Stimulated activated CD4-positive, alpha-beta T cell treated with anti-CD3 and anti-CD28 coated beads, TNF-alpha, amount 100 ng/mL, for 24 hours (primary cell): ENCODE measurements around the gene RBFOX2.

Experiments
- DNase-seq, 3 experiments: peaks; one replicate each; pipeline ENCODE4 v3.0.0-alpha.2; 2020; ENCODE audit warnings: low read depth in 3 of 3

RBFOX2 gene

GRCh38 chr22:35900483-35901168, 128.0 kb downstream of the RBFOX2 start:
- no peak for DNase-seq

GRCh38 chr22:35899736-35900135, 128.9 kb downstream of the RBFOX2 start:
- DNase-seq = no peak

DNA sequence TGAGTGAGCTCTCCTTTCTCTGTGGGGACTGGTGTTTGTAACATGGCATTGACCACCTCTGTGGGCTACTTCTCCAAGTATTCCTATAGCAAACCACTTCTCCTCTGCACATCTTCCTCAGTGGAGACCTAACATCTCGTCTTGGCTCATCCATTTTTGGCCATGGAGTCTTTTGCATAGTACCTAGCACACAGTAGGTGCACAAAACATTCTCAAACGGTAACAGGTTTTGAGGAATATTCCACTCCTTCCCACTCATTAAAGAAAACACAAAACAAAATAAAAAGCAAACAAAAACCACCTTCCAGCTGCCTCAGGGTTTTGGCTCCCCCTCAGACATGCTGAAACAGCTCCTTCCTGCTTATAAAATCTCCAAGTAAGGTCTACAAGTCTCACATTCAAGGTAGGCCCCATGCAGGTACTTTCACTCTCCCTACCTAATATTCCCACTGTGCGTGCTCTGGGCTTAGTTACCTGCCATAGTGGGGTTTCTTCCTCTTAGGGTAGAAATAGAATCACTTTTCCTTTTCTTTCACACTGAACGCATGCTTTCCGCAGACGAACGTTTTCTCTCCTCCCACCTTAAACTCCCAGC, 132.4 kb downstream of the RBFOX2 start:
- DNase-seq = no peak

GRCh38 chr22:35894937-35895708, 133.5 kb downstream of the RBFOX2 start:
- no peak for DNase-seq

DNA sequence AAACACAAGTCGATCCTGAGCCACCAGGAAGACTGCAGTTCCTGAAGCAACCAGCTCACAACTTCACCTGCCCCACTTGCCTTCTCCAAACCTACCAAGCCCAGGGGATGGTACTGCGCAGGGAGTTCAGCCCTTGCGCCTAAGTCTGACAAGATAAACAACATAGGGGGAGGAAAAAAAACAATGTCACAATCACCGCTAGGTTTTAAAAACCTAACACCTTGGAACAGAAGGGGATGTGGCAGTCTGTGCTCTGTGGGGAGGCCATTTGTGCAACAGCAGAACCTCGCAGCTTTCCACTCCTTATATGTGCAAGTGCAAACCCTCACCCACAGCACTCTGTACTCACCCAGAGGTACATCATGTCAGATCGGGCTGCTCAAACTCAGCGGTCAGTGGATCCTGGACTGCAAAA, 134.2 kb downstream of the RBFOX2 start:
- no peak for DNase-seq

- DNase-seq = no peak
Measured at GRCh38 chr22:35893698-35894097, 134.9 kb downstream of the RBFOX2 start.

DNA sequence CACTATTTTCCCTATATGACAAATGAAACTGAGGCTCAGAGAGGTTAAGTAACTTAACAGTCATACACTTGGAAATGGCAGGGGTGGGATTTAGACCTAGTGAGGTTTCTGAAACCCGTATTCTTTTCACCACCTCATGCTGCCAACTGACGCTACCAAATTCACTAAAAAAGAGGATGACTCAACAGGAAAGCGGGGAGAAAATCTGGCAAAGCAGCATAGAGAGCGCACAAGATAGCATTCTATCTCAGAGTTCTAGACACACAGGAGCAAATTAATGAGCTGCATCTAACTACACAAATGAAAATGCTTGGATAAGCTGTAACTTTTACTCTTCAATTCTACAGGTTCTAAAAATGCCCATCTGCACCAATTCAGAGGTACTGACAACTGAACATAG, 136.4 kb downstream of the RBFOX2 start:
- no peak for DNase-seq

DNA sequence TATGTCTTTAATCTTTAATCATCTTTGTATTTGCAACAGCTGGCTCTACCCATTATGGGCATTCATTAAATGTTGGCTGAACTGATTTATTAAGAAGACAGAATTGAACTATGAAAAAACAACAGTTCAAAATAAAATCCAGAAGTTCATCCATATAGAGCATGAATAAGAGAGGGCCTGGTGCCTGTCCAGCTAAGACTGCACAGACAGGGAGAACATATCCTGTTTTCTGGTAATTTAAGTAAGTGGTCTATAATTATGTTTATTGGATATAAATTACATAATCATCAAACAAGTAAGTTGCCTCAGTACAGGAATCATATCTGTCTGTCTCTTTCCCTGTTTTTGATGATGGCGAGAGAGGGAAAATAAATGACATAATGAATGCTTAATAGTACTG, 137.2 kb downstream of the RBFOX2 start:
- no peak for DNase-seq

DNA sequence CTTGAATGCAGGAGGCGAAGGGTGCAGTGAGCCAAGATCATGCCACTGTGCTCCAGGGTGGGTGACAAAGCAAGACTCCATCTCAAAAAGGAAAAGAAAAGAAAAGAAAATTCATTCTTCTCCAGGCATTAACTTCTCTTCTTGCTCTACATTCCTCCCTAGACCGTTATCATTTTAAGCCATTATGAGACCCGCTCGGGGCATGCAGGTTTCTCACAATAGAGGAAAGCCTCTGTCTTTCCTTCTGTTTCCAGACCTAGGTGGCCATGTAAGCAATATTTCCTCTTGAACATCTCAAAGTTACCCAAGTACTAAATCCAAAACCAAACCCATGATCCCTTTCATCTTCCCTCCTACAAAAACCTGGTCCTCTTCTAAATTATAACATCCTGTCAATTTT, 139.6 kb downstream of the RBFOX2 start:
- DNase-seq = no peak

- no peak for DNase-seq
Measured at GRCh38 chr22:35888181-35888870, 140.3 kb downstream of the RBFOX2 start.

DNA sequence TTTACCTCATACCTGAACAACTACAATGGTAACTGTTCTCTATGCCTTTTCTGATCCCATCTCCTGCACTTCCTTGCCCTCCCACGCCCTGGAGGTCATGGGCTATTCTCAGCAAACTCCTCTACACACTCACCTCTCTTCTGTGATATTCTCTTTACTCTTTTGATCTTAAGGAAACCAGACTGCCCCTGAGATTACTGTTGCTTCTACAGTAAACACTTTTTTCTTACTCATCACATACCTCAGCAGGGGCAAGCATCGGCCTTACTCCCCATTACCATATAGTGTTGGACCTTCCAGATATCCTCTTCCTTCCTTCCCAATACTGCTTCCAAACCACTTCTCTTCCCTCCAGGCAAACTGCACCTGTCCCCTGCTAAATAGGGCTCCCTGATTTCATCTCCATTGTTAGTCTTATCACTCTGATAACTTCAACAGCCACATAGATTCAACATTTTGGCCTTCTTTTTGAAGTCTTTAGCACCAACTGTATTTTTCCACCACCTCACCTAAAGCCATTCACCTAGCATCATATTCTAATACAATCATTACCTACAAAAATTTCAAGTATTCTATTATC, 141.2 kb downstream of the RBFOX2 start:
- DNase-seq = no peak

- no peak for DNase-seq
Measured at GRCh38 chr22:35886309-35886708, 142.3 kb downstream of the RBFOX2 start.

DNA sequence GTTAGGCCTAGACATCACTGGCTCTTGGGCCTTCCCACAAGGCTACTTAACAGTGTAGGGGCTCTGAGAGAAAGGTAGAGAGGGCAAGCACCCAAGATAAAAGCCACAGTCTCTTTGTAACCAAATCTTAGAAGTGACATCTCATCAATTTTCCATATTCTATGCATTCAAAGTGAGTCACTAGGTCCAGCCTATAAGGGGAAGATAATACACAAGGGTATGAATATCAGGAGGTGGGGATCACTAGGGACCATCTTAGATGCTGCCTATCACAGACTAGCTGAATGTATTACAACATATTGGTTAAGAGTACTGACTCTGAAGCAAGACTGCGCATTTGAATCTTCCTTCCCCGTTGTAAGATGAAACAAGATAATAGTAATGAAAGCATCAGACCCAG, 144.1 kb downstream of the RBFOX2 start:
- no peak for DNase-seq

DNA sequence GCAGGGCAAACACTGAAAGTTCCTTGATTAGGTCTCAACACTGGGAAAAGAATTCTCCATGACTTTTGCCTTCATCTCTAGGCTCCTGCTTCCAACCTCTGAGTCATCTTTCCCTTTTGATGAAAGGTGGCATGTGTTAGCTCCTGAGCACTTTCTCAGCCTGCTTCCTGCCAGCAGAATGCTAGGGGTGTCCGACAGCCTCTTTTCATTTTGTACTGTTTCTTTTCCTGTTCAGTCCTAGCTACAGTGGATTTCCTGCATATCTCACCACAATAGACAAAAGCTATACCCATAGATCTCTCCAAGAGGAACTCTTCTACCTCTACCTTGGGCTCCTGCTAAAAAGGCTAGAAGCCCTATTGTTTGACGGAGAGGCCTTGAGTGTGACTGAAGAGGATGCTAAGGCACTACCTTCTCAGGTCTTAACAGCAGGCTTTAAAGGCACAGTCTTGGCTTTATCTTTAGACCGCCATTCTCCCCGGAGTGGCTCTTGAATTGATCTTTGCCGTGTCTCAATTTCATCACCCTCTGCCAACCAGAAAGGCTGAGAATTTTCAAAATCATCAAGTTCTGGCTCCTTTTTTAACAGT, 145.5 kb downstream of the RBFOX2 start:
- DNase-seq = no peak

DNA sequence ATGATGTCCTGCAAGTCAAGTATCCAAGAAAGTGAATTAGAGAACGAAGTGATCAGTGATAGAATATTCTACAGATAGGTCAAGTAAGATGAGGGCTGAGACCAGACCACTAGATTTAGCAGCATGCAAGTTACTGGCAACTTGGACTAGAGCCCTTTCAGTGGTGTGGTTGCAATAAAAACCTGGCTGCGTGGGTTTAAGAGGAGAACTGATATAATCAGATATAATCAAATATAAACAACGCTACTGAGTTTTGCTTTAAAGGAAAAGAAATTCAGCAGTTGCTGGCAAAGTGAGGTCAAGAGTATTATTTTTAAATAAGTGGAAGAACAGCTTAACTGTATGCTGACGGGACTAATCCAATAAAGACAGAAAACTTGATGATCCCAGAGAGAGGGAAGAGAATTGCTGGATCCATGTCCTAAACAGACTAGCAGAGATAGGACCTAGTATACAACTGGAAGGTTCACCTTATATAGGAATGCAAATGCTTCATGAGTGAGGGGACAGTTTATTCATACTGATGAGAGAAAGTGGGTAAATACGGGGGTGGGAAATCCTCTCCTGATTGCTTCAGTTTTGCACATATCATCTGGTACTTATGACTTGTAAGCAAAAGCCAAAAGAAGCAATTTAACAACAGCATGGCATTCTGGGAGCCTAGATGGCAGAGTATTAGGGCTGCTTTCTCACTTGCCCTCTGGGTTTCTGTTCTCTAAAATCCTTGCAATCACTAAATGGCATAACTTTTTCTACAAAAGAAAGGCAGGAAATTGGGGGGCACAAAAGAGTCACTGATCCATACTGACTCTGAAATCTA, 146.2 kb downstream of the RBFOX2 start:
- no peak for DNase-seq

- no peak for DNase-seq
Measured at GRCh38 chr22:35879351-35879750, 149.3 kb downstream of the RBFOX2 start.

- no peak for DNase-seq
Measured at GRCh38 chr22:35873426-35873825, 155.2 kb downstream of the RBFOX2 start.

DNA sequence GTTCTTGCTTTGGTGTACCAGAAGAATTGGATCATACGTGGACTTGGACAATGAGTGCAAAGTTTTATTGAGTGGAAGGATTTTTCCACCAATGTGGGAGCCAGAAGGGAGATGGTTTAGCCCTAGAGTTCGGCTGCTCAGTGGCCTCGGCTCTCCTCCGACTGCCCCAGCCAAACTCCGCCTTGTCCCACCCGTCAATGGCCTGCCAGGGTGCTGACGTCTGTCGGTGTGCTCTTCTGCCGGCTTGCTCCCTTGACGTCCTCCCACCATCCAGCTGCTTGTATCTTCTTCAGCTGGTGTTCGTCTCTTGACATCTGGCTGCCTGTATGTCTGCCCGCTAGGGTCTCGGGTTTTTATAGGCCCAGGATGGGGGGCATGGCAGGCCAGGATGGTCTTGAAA, 156.2 kb downstream of the RBFOX2 start:
- no peak for DNase-seq

- DNase-seq = no peak
Measured at GRCh38 chr22:35870517-35871293, 157.9 kb downstream of the RBFOX2 start.

DNA sequence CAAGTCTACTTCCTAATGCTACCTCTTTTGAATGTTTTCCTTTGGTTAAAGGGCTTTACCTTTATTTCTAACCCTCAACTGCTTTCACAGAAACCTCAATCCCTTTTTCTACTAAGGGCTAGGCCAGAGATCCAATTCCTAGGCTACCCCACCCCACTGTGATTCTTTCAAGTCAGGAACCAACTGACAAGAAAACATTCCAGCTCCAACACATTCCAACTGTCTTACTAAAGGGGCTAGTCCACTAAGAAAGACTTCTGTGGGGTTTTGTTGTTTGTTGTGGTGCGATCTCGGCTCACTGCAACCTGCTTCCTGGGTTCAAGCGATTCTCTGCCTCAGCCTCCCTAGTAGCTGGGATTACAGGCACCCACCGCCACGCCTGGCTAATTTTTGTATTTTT, 159.7 kb downstream of the RBFOX2 start:
- no peak for DNase-seq
